Hematopoietic multipotent progenitor cell treated with erythropoietin and hydrocortisone succinate and interleukin-3 and kit ligand, for 15 days (in vitro differentiated cells): ENCODE results near the gene ISOC1.

ENCODE experiments used
- DNase-seq: peaks from one replicate; pipeline ENCODE4 v3.0.0-alpha.2; 2015; ENCODE audit warnings: low spot score

Gene ISOC1

GRCh38 chr5:129094087-129094923 lies at the start of gene ISOC1:
Gene ISOC1, plus strand, starts transcription at chr5:129094749. Its CDS starts 18 bp downstream, at chr5:129094767.
- peak; percentile 88 for DNase-seq

- DNase-seq = no peak
These were observed 48.4 kb upstream of the ISOC1 start for GRCh38 chr5:129046151-129046550.

DNA sequence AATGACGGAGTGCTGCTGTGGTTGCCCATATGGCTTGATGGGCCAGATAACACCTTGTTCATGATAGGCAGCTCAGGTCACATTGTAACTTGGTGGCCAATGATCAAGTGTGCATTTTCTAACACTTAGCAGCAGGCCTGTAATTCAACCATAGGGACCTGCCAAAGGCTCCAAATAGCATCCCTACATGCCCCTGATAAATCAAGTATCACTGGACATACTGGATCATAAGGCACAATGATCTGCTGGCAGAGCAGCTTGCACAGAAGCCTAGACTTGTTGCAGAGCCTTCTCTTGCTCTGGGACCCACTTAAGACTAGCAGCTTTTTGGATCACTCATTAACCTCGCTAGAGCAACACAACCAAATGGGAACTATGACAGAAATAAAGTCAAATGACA lies 46.0 kb upstream of the ISOC1 start:
- no peak for DNase-seq

DNA sequence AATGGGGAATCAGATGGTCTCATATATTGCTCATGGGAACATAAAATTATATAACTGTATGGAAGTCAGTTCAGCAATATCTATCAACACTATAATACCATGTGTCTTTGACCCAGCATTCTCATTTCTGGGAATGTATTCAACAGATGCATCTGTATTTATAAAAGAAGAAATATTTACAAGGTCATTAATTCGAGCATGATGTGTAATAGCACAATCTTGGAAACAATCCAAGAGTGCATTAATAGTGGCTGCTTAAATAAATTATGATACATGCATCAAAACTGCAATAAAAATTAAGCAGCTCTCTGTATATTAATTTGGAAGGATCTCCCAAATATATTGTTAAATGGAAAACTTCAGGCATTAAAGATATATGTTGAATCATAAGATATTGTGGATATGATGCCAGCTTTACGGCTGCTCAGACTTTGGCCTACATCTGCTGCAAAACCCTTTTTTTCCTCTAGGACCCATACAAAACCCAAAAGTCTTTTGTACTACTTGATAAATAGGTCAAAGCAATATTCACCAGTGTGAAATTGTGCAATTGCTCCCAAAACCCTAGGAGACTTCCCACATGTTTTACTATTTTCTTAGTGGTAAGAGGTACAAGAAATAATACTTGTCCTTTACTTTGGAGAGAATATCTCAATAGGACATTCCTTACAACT lies 45.3 kb upstream of the ISOC1 start:
- no peak for DNase-seq

DNA sequence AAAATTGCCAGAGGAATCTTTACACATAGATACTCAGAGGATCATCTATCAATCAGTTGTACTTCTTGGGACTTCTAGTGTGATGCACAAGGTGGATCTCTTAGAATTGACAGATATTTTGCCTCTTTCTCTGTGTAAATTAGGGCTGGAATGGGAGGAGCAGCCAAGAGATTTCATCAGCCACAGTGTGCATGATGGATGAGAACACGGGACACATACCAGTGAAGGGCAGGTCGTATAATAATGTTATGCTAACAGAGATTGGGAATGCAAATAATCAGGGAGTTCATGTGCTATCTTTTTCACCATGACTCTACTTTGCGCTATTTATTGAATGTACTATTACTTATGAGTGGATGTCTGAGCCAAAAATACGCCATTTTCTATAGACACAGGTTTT lies 43.3 kb upstream of the ISOC1 start:
- DNase-seq = no peak

DNA sequence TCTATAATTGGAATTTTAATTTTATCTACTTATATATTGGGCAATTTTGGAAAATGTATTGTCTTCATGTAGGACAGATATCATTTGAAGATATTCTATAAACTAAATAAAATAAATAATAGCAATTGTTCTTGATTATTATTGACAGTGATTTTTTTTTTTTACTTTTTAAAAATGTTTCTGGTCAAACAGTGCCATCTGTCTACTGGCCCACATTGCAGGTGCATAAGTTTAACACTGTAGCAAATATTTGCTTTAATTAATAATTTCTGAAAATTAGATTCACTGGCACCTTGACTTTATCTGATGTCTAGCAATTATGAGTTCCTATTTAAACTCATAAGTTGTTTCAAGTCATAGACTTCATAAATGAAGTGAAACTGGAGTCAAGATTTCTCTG lies 41.1 kb upstream of the ISOC1 start:
- DNase-seq = no peak

GRCh38 chr5:129057329-129057728 lies 37.2 kb upstream of the ISOC1 start:
- DNase-seq = no peak

DNA sequence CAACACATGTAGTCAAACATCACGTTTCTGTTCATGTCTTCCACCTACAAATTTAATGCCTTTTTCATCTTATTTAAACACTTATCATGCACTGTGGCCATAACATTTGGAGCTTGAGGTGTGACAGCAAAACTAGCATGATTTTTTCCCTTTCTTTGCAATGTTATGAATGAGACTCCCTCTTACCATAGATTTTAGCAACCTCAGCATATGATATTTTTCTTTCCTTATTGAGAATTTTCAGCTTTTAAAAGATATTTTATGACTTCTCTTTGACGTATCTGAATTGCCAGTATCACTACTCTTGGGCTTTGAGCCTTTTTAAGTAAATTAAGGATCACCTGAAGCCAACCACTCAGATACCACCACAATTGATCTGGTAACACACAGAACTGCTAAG lies 32.7 kb upstream of the ISOC1 start:
- no peak for DNase-seq

- no peak for DNase-seq
These were observed 31.0 kb upstream of the ISOC1 start for GRCh38 chr5:129063483-129064113.

GRCh38 chr5:129065721-129066120 lies 28.8 kb upstream of the ISOC1 start:
- DNase-seq = no peak

- no peak for DNase-seq
These were observed 26.8 kb upstream of the ISOC1 start for GRCh38 chr5:129067745-129068144.

- DNase-seq = no peak
These were observed 25.3 kb upstream of the ISOC1 start for GRCh38 chr5:129069292-129069691.

DNA sequence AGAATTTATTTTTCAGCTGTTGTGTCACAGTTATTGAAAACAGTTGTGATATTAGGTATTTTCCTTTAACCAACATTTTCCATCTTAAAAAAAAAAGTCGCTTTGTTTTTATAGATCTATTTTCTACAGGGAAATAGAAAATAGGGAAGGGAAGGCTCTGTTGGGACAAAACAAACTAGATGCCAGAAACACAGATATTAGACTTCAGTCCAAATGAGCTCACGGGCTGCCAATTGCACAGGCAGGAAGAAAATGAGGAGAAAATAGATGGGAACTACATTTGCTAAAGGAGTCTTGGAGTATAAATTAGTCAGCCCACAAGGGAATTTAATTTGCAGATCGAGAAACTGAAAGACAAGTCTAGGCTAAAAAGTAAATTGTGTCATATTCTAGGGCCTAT lies 21.4 kb upstream of the ISOC1 start:
- no peak for DNase-seq

GRCh38 chr5:129074903-129075302 lies 19.6 kb upstream of the ISOC1 start:
- DNase-seq = no peak

GRCh38 chr5:129077433-129078075 lies 17.0 kb upstream of the ISOC1 start:
- DNase-seq = no peak

DNA sequence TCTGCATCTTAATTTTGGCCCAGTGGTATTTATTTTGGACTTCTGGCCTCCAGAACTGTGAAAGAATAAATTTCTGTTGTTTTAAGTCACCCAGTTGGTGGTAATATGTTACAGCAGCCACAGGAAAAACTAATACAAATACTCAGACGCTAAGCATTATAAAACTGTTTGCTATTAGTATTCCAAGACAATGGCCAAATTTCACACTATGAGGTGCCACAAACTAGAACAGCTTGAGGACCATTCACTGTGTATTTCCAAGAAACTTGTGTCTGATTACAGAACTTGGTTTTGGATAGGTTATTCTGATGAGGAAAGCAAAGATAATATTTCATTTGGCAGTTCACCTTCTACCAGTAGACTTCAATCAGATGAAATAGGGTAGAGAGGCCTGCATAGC lies 16.3 kb upstream of the ISOC1 start:
- DNase-seq = no peak

DNA sequence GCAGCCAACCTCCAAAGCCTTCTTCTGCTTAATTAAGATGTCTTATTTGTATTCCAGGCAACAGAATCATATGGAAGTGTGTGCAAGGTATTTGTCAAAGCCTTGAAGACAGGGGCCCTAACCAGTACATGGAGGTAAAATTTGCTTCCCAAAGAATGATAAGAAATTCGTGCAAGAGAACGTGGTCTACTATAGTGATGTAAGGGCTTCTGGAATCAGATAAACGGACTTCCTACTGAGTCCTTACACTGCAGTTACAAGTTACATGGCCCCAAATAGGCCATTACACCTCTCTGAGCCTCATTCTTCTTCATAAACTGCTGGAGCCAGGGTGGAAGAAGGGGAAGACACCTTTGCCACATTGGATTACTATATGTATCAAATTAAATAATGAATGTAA lies 15.9 kb upstream of the ISOC1 start:
- DNase-seq = no peak

- no peak for DNase-seq
These were observed 15.1 kb upstream of the ISOC1 start for GRCh38 chr5:129079496-129079895.

DNA sequence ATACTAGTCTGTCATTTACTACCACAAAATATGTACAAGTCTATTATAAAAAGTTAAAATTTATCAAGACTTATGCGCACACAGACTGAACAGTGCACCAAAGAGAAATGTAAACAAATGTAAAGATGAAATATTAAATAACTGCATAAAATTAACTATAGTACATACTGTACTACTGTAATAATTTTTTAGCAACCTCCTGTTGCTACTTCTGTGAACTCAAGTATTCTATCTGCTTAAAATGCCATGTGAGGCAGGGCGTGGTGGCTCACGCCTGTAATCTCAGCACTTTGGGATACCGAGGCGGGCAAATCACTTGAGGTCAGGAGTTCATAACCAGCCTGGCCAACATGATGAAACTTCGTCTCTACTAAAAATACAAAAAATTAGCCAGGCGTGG lies 13.8 kb upstream of the ISOC1 start:
- DNase-seq = no peak

DNA sequence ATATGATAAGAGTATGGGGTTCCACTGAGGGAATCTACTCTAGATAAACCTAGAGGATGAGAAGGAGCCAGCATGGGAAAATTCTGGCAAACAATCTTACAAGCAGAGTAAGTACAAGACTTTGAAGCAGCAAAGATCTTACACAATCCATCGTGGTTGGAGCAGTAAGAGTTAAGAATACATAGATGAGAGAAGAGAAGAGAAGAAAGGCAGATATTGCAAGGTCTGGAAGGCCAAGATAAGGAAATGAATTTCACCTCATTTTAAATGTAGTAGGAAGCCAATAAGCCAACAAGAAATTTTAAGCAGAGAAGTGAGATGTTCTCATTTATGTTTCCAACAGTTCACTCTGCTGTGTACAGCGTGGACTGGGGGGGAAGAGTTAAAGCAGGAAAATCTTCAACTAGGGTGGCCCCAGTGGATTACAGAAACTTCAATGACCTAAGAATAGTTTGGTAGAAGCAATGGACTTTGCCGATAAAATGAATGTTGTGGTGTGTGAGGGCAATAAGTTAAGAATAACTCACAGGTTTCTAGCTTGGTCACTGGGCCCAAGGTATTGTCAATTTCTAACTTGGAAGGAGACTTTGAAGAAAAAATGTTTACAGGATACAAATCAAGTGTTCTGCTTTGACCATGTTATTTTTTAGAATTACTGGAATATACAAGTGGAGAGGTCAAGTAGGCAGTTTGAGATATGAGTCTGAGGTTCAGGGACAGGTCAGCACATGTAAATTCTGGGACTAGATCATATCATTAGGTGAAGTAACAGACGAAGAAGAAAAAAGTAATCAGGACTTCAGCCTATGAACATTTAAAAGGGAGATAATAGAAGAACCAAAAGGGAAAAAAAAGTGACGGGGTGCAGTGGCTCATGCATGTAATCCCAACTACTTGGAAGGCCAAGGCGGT lies 12.1 kb upstream of the ISOC1 start:
- DNase-seq = peak; percentile 35
